IgD-negative memory B cell (primary cell): ENCODE data around the gene CEP170B. TPM values are rescaled to one million over a fixed set of nuclear protein-coding genes. Genes with fewer than 3 reads are reported as not detected.
"Not testable (repeated sequence)": the region's sequence is repeated elsewhere in the genome, so short reads cannot be mapped to it uniquely, and the experiment has no call there.

ENCODE experiments used
- H3K27ac Mint-ChIP-seq, 3 donors: one replicate each; pipeline ENCODE4 v1.8.0; 2020 to 2022; ENCODE audit warnings: mild to moderate bottlenecking in 3 of 3, mixed read lengths in 3 of 3, moderate library complexity in 1 of 3
- H3K27me3 Mint-ChIP-seq: one replicate; pipeline ENCODE4 v1.8.0; 2021; ENCODE audit warnings: mixed read lengths
- H3K36me3 Mint-ChIP-seq: one replicate; pipeline ENCODE4 v1.8.0; 2020; ENCODE audit warnings: mild to moderate bottlenecking, mixed read lengths
- H3K4me1 Mint-ChIP-seq, 3 donors: one replicate each; pipeline ENCODE4 v1.8.0; 2020 to 2022; ENCODE audit warnings: mixed read lengths in 3 of 3, mild to moderate bottlenecking in 1 of 3
- H3K4me3 Mint-ChIP-seq, 4 donors: one replicate each; pipeline ENCODE4 v1.8.0; 2020 to 2022; ENCODE audit warnings: mild to moderate bottlenecking in 4 of 4, mixed read lengths in 4 of 4, moderate library complexity in 3 of 4
- H3K9me3 Mint-ChIP-seq, 3 donors: one replicate each; pipeline ENCODE4 v1.8.0; 2020 to 2021; ENCODE audit warnings: mixed read lengths in 3 of 3, mild to moderate bottlenecking in 1 of 3
- polyA plus RNA-seq: library from polyadenylated mRNA; unstranded; fragments of 300-500 nt; fragmentation: Illumina TruSeq; gene quantifications from one replicate; pipeline ENCODE4 v1.2.3, GENCODE V29; 2021

CEP170B gene
- polyA plus RNA-seq, 1 donor from 2014 or later = not detected

DNA sequence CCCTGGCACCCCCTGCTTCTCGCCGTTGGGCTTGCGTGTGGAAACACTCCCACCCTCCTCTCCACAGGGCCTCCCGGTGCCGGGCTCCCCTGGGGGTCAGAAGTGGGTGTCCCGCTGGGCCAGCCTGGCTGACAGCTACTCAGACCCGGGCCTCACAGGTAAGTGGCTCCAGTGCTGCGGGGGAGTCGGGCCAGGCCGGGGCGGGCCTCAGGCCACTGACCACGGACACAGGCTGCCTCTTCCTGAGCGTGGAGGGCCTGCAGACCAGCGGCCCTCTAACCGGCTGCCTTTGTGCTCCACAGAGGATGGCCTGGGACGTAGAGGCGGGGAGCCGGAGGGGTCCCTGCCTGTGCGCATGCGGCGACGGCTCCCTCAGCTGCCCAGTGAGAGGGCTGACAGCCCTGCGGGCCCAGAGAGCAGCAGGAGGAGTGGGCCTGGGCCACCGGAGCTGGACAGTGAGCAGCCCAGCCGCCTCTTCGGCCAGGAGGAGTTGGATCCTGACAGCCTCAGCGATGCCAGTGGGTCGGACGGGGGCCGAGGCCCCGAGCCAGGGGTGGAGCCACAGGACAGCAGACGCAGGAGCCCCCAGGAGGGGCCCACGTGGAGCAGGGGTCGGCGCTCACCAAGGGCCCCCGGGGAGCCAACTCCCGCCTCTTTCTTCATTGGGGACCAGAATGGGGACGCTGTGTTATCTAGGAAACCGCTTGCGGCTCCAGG lies 21.1 kb downstream of the CEP170B start:
- H3K27me3 Mint-ChIP-seq = peaks cover 6% of the 10 kb centered on the region
- no peak overlapping the region for H3K4me3 Mint-ChIP-seq
- no peaks in the 10 kb centered on the region for H3K4me1 Mint-ChIP-seq
- H3K9me3 Mint-ChIP-seq = no peaks in the 10 kb centered on the region
- no peak overlapping the region for H3K27ac Mint-ChIP-seq
- no peaks in the 10 kb centered on the region for H3K36me3 Mint-ChIP-seq

- no peaks in the 10 kb centered on the region for H3K9me3 Mint-ChIP-seq
- peaks cover 0 to 1% (median 0%) of the 10 kb centered on the region in 3 donors for H3K4me1 Mint-ChIP-seq
- no peak overlapping the region for H3K27ac Mint-ChIP-seq
- no peaks in the 10 kb centered on the region for H3K36me3 Mint-ChIP-seq
- H3K4me3 Mint-ChIP-seq = no peak overlapping the region
- H3K27me3 Mint-ChIP-seq = peaks cover 6% of the 10 kb centered on the region
These were observed 21.9 kb downstream of the CEP170B start for GRCh38 chr14:104886690-104887622.

DNA sequence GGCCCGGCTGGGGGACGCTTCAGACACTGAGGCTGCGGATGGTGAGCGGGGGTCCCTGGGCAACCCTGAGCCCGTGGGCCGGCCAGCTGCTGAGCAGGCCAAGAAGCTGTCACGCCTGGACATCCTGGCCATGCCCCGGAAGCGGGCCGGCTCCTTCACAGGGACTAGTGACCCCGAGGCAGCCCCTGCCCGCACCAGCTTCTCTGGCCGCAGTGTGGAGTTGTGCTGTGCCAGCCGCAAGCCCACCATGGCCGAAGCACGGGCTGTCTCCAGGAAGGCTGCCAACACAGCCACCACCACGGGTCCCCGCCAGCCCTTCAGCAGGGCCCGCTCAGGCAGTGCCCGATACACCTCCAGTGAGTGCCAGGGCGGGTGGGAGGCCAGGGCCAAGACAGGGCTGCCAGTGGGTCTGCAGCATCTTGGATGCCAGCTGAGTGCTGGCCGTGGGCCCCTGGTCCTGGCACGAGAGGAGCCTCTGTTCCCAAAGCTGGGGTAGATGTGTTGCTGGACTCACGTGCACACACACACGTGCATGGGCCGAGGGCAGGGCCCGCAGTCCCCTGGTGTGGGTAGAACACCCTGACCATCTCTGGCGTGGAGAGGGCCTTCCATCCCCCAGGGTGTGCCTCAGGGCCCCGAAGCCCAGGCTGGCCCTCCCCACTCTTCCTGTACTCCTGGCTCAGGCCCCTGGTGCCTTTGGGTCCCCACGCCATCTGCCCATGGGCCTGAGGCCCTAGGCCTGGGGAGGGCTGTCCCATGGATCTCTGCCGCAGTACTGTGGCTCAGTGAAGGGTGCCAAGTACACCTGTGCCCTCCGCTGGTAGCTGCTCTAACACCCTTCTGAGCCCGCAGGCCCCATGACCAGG lies 22.8 kb downstream of the CEP170B start:
- Mint-ChIP-seq H3K36me3 (no peaks in the 10 kb centered on the region), H3K9me3 (no peaks in the 10 kb centered on the region), H3K4me3 (no peak overlapping the region), H3K27me3 (peaks cover 6% of the 10 kb centered on the region), H3K4me1 (peaks cover 0 to 1% (median 0%) of the 10 kb centered on the region in 3 donors), H3K27ac (no peak overlapping the region)

- no peaks in the 10 kb centered on the region for H3K9me3 Mint-ChIP-seq
- peaks cover 0 to 1% (median 0%) of the 10 kb centered on the region in 3 donors for H3K4me1 Mint-ChIP-seq
- peaks cover 4% of the 10 kb centered on the region for H3K27me3 Mint-ChIP-seq
- no peak overlapping the region for H3K27ac Mint-ChIP-seq
- no peak overlapping the region for H3K4me3 Mint-ChIP-seq
- no peaks in the 10 kb centered on the region for H3K36me3 Mint-ChIP-seq
These were observed 23.7 kb downstream of the CEP170B start for GRCh38 chr14:104888489-104889374.

DNA sequence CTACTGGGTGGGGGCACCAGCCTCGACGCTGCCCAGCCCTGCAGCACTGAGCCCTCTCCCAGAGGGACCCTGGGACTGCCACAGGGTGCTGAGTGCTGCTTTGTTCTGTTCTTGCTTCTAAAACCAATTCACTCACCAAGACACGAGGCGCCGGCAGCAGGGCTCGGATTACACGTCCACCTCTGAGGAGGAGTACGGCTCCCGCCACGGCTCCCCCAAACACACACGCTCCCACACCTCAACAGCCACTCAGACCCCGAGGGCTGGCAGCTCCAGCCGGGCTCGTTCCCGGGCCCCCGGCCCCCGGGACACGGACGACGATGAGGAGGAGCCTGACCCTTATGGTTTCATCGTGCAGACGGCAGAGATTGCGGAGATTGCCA lies 24.3 kb downstream of the CEP170B start:
- Mint-ChIP-seq H3K9me3 (no peaks in the 10 kb centered on the region), H3K4me3 (no peak overlapping the region), H3K27me3 (peaks cover 4% of the 10 kb centered on the region), H3K4me1 (peaks cover 0 to 1% (median 0%) of the 10 kb centered on the region in 3 donors), H3K36me3 (no peaks in the 10 kb centered on the region), H3K27ac (no peak overlapping the region)

- H3K27ac Mint-ChIP-seq, H3K27me3 Mint-ChIP-seq, H3K36me3 Mint-ChIP-seq, H3K4me3 Mint-ChIP-seq, H3K9me3 Mint-ChIP-seq, H3K4me1 Mint-ChIP-seq: not testable (repeated sequence)
These were observed 25.2 kb downstream of the CEP170B start for GRCh38 chr14:104890292-104890691.

- Mint-ChIP-seq H3K9me3 (no peaks in the 10 kb centered on the region), H3K4me3 (no peak overlapping the region), H3K36me3 (no peaks in the 10 kb centered on the region), H3K27ac (no peak overlapping the region), H3K27me3 (no peaks in the 10 kb centered on the region), H3K4me1 (peaks cover 0 to 1% (median 0%) of the 10 kb centered on the region in 3 donors)
These were observed 26.1 kb downstream of the CEP170B start for GRCh38 chr14:104891121-104891551.

DNA sequence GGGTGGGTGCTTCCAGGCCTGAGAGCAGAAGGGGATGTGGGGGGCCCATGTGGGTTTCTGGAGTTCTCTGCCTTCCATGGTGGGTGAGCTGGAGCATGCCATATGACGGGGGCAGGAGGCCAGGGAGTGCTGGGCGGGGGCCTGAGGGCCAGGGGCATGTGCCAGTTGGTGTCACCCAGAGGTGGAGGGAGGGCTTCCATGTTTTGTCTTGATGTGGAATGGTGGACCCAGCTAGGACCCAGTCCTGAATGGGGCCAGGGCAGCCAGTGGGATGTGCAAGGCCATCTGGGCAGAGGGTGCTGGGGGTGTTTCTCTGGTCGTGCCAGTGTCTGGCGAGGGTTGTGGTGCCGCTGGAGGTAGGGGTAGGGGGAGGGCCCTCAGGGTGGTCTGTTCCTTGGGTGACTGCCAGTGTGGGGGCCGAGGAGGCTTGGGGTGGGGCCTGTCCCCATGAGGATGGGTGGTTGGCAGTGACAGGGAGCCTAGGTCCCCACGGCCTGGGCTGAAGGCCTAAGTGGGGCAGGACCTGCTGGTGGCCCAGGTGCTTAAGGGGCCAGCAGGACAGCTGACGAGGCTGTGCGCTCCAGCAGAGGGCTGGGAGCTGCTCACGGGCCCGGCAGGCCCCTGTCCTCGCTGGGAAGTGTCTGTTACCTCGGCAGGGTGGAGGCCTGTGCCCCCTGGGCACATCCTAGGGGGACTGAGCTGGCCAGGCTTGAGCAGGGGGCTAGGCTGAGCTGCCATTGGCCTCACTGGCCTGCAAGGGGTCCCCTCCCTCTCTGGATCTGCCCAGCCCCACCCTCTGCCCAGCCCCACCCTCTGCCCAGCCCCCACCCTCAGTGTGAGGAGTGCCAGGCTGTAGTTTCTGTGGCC lies 26.8 kb downstream of the CEP170B start:
- no peak overlapping the region for H3K27ac Mint-ChIP-seq
- H3K9me3 Mint-ChIP-seq = no peaks in the 10 kb centered on the region
- H3K27me3 Mint-ChIP-seq = peaks cover 4% of the 10 kb centered on the region
- peaks cover 0 to 5% (median 4%) of the 10 kb centered on the region in 3 donors for H3K4me1 Mint-ChIP-seq
- H3K36me3 Mint-ChIP-seq = no peaks in the 10 kb centered on the region
- H3K4me3 Mint-ChIP-seq = no peak overlapping the region

DNA sequence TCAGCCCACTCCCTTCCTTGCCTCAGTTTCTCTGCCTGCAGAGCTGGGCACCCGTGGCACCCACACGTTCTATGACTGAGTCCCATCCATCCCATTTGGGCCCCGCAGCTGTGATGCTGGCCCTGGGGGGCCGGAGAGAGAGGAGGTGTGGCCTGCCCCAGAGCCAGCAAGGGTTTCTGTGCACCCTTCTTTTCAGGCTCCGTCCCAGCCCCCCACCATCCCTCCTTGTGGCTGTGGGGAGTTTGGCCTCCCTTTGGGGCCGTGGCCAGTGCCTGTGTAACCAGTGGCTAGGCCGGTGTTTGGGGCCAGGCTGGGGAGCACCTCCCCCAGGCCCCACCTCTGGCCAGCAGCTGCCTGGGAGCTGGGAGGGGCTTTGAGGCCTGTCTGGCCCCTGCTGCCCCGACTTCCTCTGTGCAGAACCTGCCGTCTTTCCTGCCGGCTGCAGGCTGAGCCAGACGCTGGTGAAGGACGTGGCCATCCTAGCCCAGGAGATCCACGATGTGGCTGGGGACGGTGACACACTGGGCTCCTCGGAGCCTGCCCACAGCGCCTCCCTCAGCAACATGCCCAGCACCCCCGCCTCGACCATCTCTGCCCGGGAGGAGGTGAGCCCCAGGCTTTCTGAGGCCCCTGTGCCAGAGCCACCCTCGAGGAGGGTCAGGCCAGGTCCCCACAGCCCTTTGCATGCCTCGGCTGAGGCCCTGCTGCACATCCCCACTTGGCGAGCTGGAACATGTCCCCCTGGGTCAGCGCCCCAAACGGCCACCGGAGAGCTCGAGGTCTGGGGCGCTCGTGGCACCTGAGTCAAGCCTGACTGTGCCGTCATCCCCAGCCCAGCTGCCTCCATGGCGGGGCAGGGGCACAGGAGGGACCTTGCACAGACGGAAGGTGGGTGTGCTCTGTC lies 27.7 kb downstream of the CEP170B start:
- H3K4me3 Mint-ChIP-seq = no peak overlapping the region
- peaks cover 0 to 5% (median 4%) of the 10 kb centered on the region in 3 donors for H3K4me1 Mint-ChIP-seq
- H3K9me3 Mint-ChIP-seq = no peaks in the 10 kb centered on the region
- H3K36me3 Mint-ChIP-seq = no peaks in the 10 kb centered on the region
- peaks cover 4% of the 10 kb centered on the region for H3K27me3 Mint-ChIP-seq
- no peak overlapping the region for H3K27ac Mint-ChIP-seq

- Mint-ChIP-seq H3K4me3 (no peak overlapping the region), H3K27ac (no peak overlapping the region)
These were observed 28.6 kb downstream of the CEP170B start for GRCh38 chr14:104893435-104894207.

DNA sequence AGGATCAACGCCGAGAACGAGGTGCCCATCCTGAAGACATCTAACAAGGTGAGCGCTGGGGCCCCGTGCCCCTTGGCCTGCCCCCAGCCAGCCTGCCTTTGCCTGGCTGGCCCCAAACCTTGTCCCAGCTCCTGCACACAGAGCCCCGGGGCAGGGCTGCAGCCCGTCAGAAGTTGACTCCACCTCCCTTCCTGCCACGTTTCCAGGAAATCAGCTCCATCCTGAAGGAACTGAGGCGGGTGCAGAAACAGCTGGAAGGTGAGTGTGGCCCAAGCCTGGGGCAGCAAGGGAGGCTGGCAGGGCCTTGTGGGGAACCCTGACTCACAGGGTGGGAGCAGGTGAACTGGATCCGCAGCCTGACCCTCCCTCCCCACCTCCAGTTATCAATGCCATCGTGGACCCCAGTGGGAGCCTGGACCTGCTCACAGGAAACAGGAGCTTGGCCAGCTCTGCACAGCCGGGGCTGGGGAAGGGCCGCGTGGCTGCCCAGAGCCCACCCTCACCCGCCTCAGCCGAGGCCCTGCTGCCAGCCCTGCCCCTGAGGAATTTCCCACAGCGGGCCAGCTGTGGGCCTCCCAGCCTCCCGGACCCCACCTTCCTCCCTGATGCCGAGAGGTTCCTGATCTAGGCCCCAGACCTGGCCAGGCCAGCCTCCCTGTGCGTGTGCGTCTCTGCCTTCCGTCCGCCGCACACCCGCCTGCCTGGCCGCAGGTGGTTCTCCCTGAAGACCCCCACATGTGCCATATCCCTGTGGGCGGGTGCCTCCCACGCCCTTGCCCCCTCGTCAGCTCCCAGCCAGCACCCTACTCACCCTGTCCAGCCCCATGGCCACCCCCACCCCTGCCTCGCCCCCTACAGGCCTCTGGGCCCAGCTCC lies 29.5 kb downstream of the CEP170B start:
- H3K27me3 Mint-ChIP-seq = peaks cover 4% of the 10 kb centered on the region
- H3K4me3 Mint-ChIP-seq = no peak overlapping the region
- H3K36me3 Mint-ChIP-seq = no peaks in the 10 kb centered on the region
- peaks cover 0 to 5% (median 4%) of the 10 kb centered on the region in 3 donors for H3K4me1 Mint-ChIP-seq
- H3K27ac Mint-ChIP-seq = no peak overlapping the region
- H3K9me3 Mint-ChIP-seq = no peaks in the 10 kb centered on the region

More at GRCh38 chr14:104893435-104894207, 28.6 kb downstream of the CEP170B start:
- Mint-ChIP-seq H3K27me3 (peaks cover 4% of the 10 kb centered on the region), H3K4me1 (peaks cover 0 to 5% (median 4%) of the 10 kb centered on the region in 3 donors), H3K9me3 (no peaks in the 10 kb centered on the region), H3K36me3 (no peaks in the 10 kb centered on the region)
